Amniotic epithelial cell (primary cell): ENCODE results near the gene MLPH.

ENCODE experiments used
- DNase-seq: peaks from one replicate; pipeline ENCODE4 v3.0.0-alpha.2; 2010; ENCODE audit warnings: low read depth

The MLPH gene

DNA sequence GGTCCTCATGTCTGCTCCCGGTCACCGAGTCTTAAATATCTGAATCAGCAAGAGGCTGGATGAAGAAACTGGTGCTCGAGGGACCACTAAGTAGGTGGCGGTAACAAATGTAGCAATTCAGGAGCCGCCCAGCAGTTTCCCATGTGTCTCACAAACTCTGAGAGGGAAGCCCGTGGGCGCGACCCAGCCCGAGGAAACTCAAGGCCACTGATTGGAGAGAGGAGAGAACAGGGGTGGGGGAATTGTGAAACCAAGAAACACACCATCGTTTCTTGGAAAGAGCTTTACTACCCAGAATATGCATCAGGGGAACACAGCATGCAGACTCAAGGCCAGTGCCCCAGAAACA lies 10.8 kb downstream of the MLPH start:
- DNase-seq: peak; percentile 72

DNA sequence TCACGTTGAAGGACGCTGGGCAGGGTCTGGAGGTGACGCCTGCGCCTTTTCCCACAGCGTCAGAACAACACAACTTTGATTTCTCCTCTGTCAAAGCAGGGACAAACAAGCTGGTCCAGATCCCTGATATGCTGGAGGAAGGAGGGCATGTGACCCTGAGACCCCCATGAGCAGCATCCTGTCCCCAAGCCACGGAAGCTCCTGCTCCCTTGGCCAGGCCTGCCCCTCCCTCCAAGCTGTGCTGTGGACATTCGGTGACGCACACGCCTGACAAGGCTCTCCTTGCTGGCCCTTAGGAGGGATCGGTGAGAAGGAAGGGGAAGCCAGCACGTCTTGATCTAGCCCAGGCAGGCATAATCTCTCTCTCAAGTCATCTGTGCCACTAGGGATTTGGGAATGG lies 11.3 kb downstream of the MLPH start:
- no peak for DNase-seq

DNA sequence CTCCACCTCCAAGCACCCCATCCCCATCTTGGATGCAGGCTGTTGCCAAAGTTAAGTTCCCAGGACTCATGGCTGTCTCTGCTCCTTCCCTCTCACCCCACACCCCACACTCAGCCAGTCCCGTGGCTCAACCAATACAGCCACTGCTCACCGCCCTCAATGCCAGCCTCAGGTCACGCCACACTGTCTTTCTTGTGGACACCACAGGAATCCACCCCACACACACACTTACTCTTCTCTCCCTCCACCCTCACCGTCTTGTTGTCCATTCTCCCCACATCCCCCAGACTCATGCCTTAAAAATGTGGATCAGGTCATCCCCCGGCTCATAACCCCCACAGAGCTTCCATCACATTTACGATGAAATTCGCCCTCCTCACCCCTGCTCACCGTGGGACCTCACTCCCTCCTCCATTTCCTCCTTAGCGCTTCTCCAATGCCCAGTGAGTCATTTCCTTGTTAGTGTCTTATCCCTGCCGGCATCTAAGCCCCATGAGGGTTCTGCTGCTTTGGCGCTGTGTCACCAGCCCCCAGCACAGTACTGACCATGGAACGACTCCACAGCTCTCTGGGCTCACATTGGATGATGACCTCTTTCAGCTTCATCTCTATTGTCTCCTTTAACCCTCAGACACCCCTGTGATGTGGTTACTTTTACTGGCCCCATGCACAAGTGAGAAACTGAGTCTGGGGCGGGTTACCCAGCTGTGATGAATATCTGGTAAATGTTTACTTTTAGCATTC lies 13.8 kb downstream of the MLPH start:
- DNase-seq: peak; percentile 98

DNA sequence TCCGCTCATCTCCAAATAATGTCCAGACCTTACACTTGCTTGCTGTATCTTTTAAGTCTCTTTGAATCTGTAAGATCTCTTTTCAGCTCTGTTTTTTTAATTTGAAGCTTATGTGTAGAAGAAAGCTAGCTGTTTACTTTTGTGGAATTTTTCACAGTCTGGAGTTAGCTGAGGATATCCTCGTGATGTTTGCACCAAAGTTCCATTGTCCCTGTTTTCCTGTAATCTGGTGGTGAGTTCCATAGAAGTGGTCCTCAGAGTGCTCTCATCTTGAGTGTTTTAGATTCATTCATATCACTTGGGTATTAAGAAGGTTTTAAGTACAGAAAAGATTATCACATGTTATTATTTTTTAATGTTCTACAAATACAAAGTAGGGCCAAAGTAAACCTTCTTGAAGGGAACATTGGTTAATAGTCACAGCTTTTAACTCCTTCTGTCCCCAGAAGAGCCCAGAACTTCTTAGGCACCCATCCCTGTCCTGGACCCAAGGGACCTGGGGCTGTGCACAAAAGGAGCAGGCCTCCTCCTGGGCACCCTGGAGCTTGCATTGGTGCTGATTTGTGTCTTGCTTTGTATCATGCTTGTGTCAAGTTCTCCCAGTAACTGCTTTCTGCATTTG lies 15.0 kb downstream of the MLPH start:
- DNase-seq: peak; percentile 21

DNA sequence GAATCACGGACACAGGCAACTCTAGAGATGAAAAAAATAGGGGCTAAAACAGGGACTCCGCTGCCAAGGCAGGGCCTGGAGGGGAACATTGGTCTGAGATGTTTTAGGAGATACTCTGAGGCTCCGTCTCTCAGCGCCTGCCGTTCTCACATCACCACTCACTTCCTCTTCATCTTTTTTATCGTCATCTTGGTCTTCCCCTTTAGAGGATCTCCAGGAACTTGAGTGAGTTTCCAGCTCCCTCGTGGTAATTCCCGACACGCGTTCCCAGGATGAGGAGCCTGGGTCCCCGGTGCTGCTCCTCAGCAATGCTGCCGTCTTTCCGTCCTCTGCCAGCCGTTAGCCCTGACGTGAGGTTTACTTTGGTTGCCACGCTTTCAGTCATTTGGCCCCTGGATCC lies 16.1 kb downstream of the MLPH start:
- no peak for DNase-seq

DNA sequence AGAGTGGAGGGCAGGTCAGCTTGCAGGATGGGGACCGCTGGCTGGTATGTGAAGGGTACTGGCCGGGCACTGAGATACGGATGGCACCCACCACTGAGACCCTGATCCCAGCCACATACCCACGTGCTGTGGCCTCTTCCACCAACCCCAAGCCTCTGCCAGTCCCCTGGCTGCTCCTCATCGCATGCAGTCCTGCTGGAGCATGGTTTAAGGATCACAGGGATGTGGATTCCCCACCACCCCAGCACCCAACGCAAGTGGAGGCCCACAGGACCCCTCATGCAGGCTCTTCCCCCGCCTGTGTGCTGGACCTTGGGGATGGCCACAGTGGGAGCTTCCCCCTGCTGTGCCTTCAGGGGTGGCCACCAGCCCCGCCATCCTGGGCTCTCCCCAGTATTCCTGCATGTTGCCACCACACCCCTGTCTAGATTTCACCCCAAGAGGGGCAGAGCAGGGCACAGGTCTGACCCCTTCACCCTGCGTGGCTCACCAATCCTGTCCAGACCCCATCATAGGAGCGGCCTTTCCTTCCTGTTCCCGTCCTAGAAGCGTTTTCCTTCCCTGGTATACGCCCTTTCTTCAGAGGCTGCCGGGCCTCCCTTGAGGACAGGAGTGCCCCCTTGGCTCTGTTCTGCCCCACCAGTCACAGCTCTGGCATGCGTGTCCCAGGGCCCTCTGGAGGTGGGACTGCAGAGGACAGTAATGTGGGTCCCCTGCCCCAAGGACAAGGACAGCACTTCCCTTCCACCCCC lies 18.3 kb downstream of the MLPH start:
- no peak for DNase-seq

DNA sequence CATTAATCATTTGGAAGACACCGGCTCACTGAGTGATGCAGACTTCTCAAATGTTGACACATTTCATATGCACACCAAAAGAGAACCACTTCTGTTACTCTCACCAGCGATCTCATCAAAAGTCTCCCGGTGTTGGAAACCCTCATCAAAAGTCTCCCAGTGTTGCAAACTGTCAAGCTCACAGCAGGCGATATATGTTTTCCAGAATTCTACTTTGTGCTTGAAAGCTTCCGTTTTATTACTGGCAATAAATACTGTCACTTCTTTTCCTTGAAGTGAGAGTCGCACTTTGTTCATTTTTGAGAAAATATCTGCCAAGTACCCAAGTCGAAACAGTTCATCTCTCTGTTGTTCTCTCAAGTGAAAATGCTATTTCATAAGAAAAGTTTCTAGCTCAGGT lies 20.5 kb downstream of the MLPH start:
- no peak for DNase-seq

DNA sequence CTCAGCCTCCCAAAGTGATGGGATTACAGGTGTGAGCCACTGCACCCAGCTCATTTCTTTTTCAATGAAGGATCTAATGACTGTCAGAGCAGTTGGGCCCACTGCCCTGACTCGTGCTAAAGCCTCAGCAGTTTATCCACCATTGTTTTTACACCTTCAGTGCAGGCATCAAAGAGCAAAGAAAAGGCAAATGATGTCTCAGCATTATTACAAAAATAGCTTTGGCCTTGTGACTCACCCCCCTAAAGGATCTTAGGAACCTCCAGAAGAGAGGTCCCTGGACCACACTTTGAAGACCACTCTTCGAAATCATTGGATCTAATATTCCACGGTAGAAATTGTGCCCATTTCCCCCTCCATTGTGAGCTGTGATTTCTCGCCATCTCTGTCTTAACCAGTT lies 21.3 kb downstream of the MLPH start:
- DNase-seq: no peak

DNA sequence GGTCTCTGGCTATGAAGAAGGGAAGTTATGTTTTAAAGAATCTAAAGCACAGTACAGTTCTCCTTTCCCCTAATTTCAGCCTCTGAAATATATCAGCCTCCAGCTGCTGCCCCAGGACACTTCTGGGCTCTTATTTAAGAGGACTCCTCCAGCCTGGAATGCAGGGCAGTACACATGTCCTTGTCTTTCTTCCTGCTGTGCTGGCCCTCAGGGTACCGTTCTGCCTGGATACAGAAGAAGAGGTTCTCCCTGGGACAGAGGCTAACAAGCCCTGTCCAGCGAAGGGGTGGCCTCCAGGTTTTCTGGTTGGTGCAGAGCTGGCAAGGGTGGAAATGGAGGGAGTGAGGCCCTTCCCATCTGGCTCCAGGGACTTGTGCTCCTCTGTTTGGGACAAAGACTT lies 22.1 kb downstream of the MLPH start:
- no peak for DNase-seq

DNA sequence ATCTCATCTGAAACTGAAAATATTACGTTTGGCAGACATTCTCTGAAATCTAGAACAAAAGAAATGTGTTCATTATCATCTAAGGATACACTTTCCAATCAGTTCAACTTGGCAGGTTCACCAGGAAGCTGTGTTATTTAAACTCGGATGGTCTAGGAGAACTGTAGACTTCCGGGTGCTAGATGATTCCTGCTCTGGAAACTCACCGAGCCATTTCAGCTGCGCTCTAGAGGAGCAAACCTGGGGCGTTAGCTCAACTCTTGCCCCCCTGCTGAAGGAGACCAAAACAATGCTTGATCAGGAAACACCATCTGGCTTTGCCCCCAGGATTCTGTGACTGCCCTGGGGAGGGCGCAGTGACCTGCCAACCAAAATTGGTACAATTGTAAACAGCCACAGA lies 22.9 kb downstream of the MLPH start:
- DNase-seq: no peak

DNA sequence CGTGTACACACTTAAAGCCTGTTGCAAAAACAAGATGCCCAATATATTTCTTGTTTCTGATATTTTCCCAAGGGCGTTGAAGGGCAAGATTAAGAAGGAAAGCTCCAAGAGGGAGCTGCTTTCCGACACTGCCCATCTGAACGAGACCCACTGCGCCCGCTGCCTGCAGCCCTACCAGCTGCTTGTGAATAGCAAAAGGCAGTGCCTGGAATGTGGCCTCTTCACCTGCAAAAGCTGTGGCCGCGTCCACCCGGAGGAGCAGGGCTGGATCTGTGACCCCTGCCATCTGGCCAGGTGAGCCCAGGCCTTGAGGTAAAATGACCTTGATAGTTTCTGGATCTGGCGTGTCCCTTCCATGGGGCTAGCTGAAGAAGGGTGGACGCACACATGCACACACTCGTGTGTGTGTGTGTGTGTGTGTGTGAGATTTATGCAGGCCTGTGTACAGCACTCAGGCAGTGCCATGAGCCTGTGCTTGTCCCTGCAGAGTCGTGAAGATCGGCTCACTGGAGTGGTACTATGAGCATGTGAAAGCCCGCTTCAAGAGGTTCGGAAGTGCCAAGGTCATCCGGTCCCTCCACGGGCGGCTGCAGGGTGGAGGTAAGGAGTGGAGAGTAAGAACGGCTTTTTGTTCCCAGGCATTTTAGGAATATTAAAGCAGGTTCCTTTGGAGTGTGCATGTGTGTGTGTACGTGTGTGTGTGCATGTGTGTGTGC lies 23.6 kb downstream of the MLPH start:
- no peak for DNase-seq

DNA sequence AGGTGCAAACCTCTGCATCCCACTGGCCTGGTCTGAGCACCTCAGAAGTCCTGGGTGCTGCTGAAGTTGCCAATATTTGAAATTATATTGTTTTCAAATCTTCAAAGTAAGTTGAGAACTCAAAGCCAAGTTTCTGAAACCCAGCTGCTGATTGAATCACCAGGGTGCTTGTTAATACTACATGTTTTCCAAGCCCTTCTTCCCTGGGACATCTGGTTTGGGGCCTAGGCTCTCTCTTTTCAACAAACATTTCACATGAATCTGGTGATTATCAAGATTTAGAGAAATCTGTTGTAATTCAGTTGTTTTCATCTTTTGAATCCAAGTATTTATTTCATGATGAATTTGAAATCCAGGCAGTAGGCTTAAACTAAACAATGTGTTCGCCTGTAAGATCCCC lies 24.4 kb downstream of the MLPH start:
- DNase-seq: no peak

DNA sequence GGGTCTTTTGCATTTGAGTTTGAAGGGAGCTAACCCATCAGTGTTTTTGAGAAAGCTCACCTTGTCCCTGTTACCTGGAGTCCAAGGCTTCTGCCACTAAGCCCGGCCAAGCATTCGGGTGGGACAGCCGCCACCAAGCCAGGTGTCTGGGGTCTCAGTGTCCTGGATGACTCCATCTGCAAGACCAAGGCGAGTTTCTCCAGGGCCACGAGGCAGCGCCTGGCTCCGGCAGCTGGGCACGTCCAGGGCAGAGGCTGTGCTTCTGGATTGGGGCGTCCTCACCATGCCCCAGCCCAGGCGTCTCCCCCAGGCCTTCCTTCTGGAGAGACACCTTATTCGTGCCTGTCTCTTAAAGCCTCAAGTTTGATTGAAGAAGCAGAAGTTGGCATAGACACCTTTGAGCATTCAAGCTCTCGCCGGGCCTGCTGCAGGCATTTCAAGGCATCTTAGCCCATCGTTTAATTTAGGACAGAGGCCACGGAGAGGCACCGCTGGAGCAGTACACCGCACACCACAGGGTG lies 24.9 kb downstream of the MLPH start:
- no peak for DNase-seq

DNA sequence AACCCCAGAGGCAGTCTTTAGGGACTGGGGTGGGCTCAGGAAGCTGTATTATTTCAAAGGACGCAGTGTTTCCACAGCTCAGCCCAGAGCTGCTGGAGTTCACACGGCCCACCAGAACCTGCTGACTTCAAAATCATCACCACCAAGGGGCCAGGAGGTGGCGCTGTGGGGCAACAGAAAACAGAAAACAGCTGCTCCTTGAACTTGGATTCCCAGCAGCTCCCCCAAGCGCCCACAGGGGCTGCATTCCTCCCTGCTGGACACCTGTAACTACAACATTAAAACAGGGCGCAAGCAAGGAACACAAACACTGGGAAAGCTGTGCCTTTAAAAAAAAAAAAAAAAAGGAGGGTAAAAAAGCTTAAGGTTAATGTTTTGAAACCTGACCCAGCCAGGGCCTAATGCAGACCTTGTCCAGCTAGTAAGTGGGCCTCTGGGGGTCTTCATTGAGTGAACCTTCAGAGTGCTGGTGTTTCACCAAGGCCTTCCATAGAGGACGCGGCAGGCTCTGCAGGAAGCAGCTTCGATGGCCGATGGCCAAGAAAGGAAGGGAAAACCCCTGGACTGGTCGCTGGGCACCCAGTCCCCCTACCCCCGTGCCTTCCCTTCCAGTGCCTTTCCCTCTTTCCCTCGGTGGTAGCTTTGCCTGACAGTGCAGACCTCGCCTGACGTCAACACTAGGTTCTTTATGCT lies 25.9 kb downstream of the MLPH start:
- DNase-seq: peak; percentile 80

DNA sequence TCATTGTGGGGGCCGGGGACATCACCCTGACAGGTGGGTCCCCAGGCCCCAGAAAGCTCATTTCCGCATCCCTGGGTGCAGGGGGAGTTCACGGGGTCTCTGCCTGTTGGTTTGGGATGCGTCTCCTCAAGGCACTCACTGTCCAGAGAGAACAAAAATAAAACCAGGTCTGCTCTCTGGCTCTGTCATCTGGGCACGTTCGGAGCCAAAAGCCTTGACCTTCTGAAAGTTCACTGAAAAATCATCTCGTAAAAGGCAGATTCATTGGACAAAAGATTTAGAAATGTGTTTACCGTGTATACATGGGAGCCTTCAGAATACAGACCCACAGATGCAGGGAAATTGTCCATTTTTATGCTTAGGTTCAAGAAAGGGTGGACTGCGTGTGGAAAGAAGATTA lies 26.6 kb downstream of the MLPH start:
- DNase-seq: no peak

DNA sequence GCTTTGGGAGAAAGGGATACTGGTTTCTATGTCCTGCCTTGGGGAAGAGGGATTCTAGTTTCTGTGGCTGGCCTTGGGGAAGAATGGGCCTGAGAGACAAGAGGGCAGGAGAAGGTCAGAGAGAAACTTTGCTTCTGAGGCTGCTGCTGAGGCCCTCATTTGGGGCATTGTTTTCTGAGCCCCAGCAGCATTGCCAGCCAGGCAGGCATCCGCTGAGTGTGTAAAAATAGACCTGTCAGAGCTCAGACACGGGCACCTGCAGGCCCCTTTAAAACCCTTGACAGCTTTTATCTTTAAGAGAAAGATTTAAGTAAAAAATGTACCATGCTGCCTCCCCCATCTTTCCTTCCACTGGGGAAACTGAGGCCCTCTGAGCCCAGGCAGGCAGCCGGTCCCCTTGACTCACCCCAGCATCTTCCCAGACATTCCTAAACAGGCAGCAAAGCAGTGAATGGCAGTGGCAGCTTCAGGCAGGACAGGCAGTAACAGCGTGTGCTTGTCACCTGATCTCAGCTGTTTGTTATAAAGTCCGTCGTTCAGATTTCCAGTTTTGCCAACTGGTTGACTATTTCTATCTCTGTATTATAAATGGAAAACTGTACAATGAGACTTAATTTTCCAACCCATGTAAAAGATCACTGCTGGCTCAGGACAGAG lies 27.6 kb downstream of the MLPH start:
- DNase-seq: no peak

DNA sequence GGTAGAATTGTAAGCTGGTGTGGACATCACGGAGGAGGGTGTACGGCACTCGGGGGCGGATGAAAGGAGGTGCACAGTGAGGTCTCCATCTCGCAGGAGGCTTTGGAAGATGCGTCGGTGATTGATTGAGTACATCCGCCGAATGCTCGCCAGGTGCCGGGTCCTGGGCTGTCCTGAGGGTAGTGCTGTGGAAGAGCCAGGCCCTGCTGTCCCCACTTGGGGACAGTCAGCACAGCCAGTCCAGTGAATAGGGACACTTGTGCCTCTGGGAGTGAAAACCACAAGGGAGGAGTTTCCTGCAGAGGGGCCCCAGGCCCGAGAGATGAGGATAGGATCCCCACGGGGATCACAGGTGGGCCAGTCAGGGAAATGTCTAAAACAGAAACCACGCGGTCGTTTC lies 28.1 kb downstream of the MLPH start:
- DNase-seq: no peak

DNA sequence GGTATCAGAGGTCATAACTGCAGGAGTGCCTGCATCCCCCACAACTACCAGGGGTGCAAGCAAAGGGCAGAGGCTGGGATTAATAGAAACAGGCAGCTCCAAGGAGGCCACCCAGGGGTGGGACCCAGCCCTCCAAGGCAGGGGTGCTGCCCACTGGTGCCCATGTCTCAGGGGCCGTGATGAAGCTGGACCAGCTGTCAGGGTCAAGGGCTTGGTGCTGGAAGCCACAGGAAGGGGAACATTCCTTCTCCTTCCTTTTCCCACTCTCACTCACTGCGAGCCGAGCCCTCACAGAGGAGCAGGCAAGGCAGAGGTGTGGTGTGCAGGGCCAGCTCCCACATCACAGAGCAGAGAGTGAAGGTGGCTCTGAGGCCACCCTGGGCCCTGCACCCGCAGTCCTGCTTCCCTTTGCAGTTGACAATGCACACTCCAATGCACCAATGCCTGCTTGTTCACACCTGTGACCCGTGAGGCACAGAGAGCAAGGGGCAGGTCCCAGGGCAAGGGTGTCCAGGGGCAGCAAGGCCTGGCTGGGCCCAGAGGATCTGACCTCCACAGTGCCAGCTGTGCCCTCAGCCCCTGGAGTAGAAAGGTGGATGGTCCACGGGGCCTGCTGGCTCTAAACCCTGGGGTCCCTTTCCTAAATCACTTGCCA lies 28.7 kb downstream of the MLPH start:
- no peak for DNase-seq

DNA sequence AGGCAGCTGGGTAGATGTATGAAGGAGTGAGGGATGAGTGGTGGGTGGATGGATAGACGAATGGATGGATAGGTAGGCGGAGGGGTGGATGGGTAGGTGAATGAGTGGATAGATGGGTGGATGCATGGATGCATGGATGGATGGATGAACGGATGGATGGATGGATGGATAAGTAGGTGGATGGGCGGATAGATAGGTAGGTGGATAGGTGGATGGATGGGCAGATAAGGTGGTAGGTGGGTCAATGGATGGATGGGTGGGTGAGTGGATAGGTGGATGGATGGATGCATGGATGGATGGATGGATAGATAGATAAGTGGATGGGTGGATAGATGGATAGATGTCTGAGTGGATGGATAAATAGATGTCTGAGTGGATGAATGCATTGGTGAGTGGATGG lies 30.1 kb downstream of the MLPH start:
- DNase-seq: no peak

DNA sequence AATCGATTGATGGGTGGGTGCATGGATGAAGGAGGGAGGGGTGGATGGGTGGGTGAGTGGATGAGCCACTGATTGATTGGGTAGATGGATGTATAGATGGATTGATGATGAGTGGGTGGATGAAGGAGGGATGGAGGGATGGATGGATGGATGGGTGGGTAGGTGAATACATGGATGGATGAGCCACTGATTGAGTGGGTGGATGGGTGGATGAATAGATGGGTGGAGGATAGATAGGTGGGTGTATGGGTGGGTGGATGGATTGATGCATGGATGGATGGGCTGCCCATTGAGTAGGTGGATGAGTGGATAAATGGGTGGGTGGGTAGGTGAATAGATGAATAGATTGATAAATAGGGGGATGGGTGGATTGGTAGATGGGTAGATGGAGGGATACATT lies 30.9 kb downstream of the MLPH start:
- no peak for DNase-seq
